CD4-positive, alpha-beta memory T cell (primary cell): ENCODE measurements around the gene PITX3. TPM values are rescaled to one million over a fixed set of nuclear protein-coding genes. Genes with fewer than 3 reads are reported as not detected.
"Not testable (repeated sequence)": the region's sequence is repeated elsewhere in the genome, so short reads cannot be mapped to it uniquely, and the experiment has no call there.

ENCODE experiments used
- CTCF ChIA-PET: fragments of 350-600 bp; sonication (Branson Sonifier 250); formaldehyde crosslinking; loops from one replicate; lab custom pipeline; 2021; ENCODE audit warnings: inconsistent platforms; ENCODE audit not compliant: partially characterized antibody; lab: Charles Lee
- POLR2A ChIA-PET: fragments of 350-600 bp; sonication (Branson Sonifier 250); formaldehyde crosslinking; loops from one replicate; lab custom pipeline; 2021; ENCODE audit not compliant: partially characterized antibody; lab: Charles Lee
- DNase-seq, 5 donors: peaks; one replicate each; pipeline versions ENCODE4 v3.0.0 to v3.0.0-alpha.2; 2020 to 2022; ENCODE audit warnings: mixed read lengths in 1 of 5
- H3K27ac ChIP-seq: one replicate; pipeline ENCODE4 v1.7.0; 2013; ENCODE audit warnings: low read depth, low read length
- H3K27me3 ChIP-seq: 2 replicates; pipeline ENCODE4 v1.7.0; 2013; ENCODE audit warnings: mild to moderate bottlenecking, low read length, moderate library complexity; ENCODE audit not compliant: insufficient read depth
- H3K36me3 ChIP-seq: 2 replicates; pipeline ENCODE4 v1.7.0; 2013; ENCODE audit warnings: mild to moderate bottlenecking, low read length, moderate library complexity; ENCODE audit not compliant: insufficient read depth
- H3K4me1 ChIP-seq: 2 replicates; pipeline ENCODE4 v1.7.0; 2013; ENCODE audit warnings: mild to moderate bottlenecking, low read length, moderate library complexity; ENCODE audit not compliant: insufficient read depth
- H3K4me3 ChIP-seq, 2 donors: one replicate each; pipeline ENCODE4 v1.7.0; 2013; ENCODE audit warnings: low read length in 2 of 2, mild to moderate bottlenecking in 1 of 2
- H3K9me3 ChIP-seq, 2 donors: one replicate each; pipeline ENCODE4 v1.7.0; 2013; ENCODE audit warnings: low read length in 2 of 2, control low read depth in 1 of 2; ENCODE audit not compliant: control insufficient read depth in 1 of 2
- H3K27ac Mint-ChIP-seq, 7 donors: one replicate each; pipeline ENCODE4 v1.8.0; 2020 to 2021; ENCODE audit warnings: mixed read lengths in 7 of 7, mild to moderate bottlenecking in 6 of 7, inconsistent platforms in 3 of 7, moderate library complexity in 3 of 7
- H3K27me3 Mint-ChIP-seq, 2 donors: one replicate each; pipeline ENCODE4 v1.8.0; 2020 to 2021; ENCODE audit warnings: mixed read lengths in 2 of 2
- H3K36me3 Mint-ChIP-seq, 2 donors: one replicate each; pipeline ENCODE4 v1.8.0; 2020 to 2021; ENCODE audit warnings: mixed read lengths in 2 of 2, inconsistent platforms in 1 of 2, mild to moderate bottlenecking in 1 of 2
- H3K4me1 Mint-ChIP-seq, 4 donors: one replicate each; pipeline ENCODE4 v1.8.0; 2020 to 2021; ENCODE audit warnings: mixed read lengths in 4 of 4, mild to moderate bottlenecking in 1 of 4
- H3K4me3 Mint-ChIP-seq, 8 donors: one replicate each; pipeline ENCODE4 v1.8.0; 2020 to 2021; ENCODE audit warnings: mixed read lengths in 8 of 8, mild to moderate bottlenecking in 7 of 8, moderate library complexity in 6 of 8, inconsistent platforms in 3 of 8
- H3K9me3 Mint-ChIP-seq, 8 donors: one replicate each; pipeline ENCODE4 v1.8.0; 2020 to 2021; ENCODE audit warnings: mixed read lengths in 8 of 8, mild to moderate bottlenecking in 5 of 8, inconsistent platforms in 3 of 8, moderate library complexity in 1 of 8
- intact Hi-C: fragments of 100-400 bp; cut with micrococcal nuclease; formaldehyde crosslinking; loops from one replicate; pipeline ENCODE4 v1.15.1; 2023
- polyA plus RNA-seq, 2 donors: library from polyadenylated mRNA; unstranded; fragments of 300-500 nt; fragmentation: Illumina TruSeq; gene quantifications; one replicate each; pipeline ENCODE4 v1.2.3, GENCODE V29; 2021
- total RNA-seq, 2 experiments: library from RNA; stranded (reverse); gene quantifications; one replicate each; pipeline ENCODE4 v1.2.3, GENCODE V29; 2021

Gene PITX3
- total and polyA plus RNA-seq, 4 experiments from 2014 or later, result not detected

DNA sequence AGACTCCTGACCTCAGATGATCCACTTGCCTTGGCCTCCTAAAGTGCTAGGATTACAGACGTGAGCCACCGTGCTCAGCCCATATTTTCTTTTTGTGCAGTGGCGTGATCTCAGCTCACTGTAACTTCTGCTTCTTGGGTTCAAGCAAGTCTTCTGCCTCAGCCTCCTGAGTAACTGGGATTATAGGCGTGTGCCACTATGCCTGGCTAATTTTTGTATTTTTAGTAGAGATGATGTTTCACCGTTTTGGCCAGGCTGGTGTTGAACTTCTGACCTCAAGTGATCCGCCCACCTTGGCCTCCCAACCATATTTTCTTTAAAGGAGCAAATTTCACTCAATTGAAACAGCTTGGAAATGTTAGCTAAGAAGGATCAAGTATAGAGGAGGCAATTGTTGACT lies 20.5 kb upstream of the PITX3 start:
- no peaks in the 10 kb centered on the region for H3K9me3 ChIP-seq
- POLR2A ChIA-PET, result interaction anchor here (1.0 kb wide), 1 partner anchor 12 kb away, joined by 3 read pairs; no protein-coding TSS in a partner anchor

GRCh38 chr10:102261196-102261595 lies 19.9 kb upstream of the PITX3 start:
- POLR2A ChIA-PET, result no interaction called here
- Mint-ChIP-seq H3K27ac (no peak overlapping the region), H3K27me3 (no peaks in the 10 kb centered on the region), H3K36me3 (peaks cover 49 to 52% of the 10 kb centered on the region in 2 donors), H3K9me3 (no peaks in the 10 kb centered on the region), H3K4me3 (no peak overlapping the region), H3K4me1 (peaks cover 13 to 33% (median 28%) of the 10 kb centered on the region in 4 donors)
- Histone ChIP-seq H3K27me3 (no peaks in the 10 kb centered on the region), H3K4me1 (no peaks in the 10 kb centered on the region), H3K27ac (no peak overlapping the region), H3K9me3 (no peaks in the 10 kb centered on the region), H3K36me3 (peaks cover 40% of the 10 kb centered on the region), H3K4me3 (no peak overlapping the region)
- DNase-seq, result no peak
- intact Hi-C loops, result no loop called here
- CTCF ChIA-PET, result interaction anchor here (1.8 to 3.6 kb wide), 2 partner anchors 10 to 29 kb away, joined by 4 to 8 read pairs; no protein-coding TSS in a partner anchor

More for the DNA sequence above, 20.5 kb upstream of the PITX3 start:
- Mint-ChIP-seq H3K36me3 (peaks cover 51 to 53% of the 10 kb centered on the region in 2 donors), H3K4me3 (no peak overlapping the region), H3K27ac (no peak overlapping the region), H3K27me3 (no peaks in the 10 kb centered on the region), H3K4me1 (peaks cover 15 to 39% (median 31%) of the 10 kb centered on the region in 4 donors), H3K9me3 (no peaks in the 10 kb centered on the region)
- Histone ChIP-seq H3K4me1 (no peaks in the 10 kb centered on the region), H3K4me3 (no peak overlapping the region), H3K27me3 (no peaks in the 10 kb centered on the region), H3K27ac (no peak overlapping the region), H3K36me3 (peaks cover 40% of the 10 kb centered on the region)
- DNase-seq, result no peak
- CTCF ChIA-PET, result interaction anchor here (1.8 to 3.6 kb wide), 2 partner anchors 9 to 30 kb away, joined by 4 to 8 read pairs; no protein-coding TSS in a partner anchor
- intact Hi-C loops, result no loop called here

- intact Hi-C loops, result no loop called here
- Mint-ChIP-seq H3K4me3 (no peak overlapping the region), H3K36me3 (peaks cover 15 to 27% of the 10 kb centered on the region in 2 donors), H3K4me1 (peaks cover 12 to 24% (median 13%) of the 10 kb centered on the region in 4 donors), H3K9me3 (no peaks in the 10 kb centered on the region), H3K27ac (peak overlapping the region in 1 of 7 donors; percentile 69), H3K27me3 (no peaks in the 10 kb centered on the region)
- POLR2A ChIA-PET, result interaction anchor here (1.0 kb wide), 1 partner anchor 10 kb away, joined by 3 read pairs; the partner anchor contains the start of gene GBF1
- DNase-seq, result no peak
- Histone ChIP-seq H3K36me3 (peaks cover 15% of the 10 kb centered on the region), H3K27ac (no peak overlapping the region), H3K27me3 (no peaks in the 10 kb centered on the region), H3K4me3 (no peak overlapping the region), H3K9me3 (no peaks in the 10 kb centered on the region), H3K4me1 (peaks cover 4% of the 10 kb centered on the region)
- CTCF ChIA-PET, result interaction anchor here (1.0 to 2.6 kb wide), 2 partner anchors 24 to 96 kb away, joined by 3 to 10 read pairs; no protein-coding TSS in a partner anchor
These were observed 14.1 kb upstream of the PITX3 start for GRCh38 chr10:102255404-102255803.

GRCh38 chr10:102254426-102254825 lies 13.1 kb upstream of the PITX3 start:
- H3K36me3 ChIP-seq, result peaks cover 8% of the 10 kb centered on the region
- Mint-ChIP-seq H3K27me3 (no peaks in the 10 kb centered on the region), H3K27ac (no peak overlapping the region), H3K36me3 (peaks cover 9 to 21% of the 10 kb centered on the region in 2 donors), H3K4me1 (peaks cover 12 to 24% (median 13%) of the 10 kb centered on the region in 4 donors), H3K4me3 (no peak overlapping the region), H3K9me3 (no peaks in the 10 kb centered on the region)
- no peak for DNase-seq
- no peak overlapping the region for H3K27ac ChIP-seq
- no peak overlapping the region for H3K4me3 ChIP-seq
- no peaks in the 10 kb centered on the region for H3K27me3 ChIP-seq
- peaks cover 9% of the 10 kb centered on the region for H3K4me1 ChIP-seq
- CTCF ChIA-PET, result interaction anchor here (2.6 to 3.1 kb wide), 2 partner anchors 24 to 97 kb away, joined by 10 to 22 read pairs; no protein-coding TSS in a partner anchor
- intact Hi-C loops, result no loop called here
- no peaks in the 10 kb centered on the region for H3K9me3 ChIP-seq
- POLR2A ChIA-PET, result interaction anchor here (1.0 kb wide), 1 partner anchor 9 kb away, joined by 3 read pairs; the partner anchor contains the start of gene GBF1

DNA sequence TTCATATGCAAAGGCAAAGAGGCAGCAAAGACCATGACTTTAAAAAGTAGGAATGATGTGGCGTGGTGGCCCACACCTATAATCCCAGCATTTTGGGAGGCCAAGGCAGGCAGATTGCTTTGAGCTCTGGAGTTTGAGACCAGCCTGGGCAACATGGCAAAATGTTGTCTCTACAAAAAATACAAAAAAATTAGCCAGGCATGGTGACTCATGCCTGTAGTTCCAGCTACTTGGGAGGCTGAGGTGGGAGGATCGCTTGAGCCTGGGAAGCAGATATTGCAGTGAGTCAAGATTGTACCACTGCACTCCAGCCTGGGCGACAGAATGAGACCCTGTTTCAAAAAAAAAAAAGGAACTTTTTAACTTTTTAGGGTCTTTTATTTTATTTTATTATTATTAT lies 11.2 kb upstream of the PITX3 start:
- H3K9me3 Mint-ChIP-seq, H3K27me3 Mint-ChIP-seq, DNase-seq, H3K4me3 ChIP-seq, H3K27me3 ChIP-seq, H3K9me3 ChIP-seq, H3K27ac ChIP-seq, H3K36me3 ChIP-seq, intact Hi-C loops, H3K4me3 Mint-ChIP-seq, POLR2A ChIA-PET: not testable (repeated sequence)
- Mint-ChIP-seq H3K4me1 (peaks cover 19 to 42% (median 26%) of the 10 kb centered on the region in 4 donors), H3K27ac (peak overlapping the region in 1 of 7 donors; percentile 53), H3K36me3 (peaks cover 10 to 18% of the 10 kb centered on the region in 2 donors)
- peaks cover 26% of the 10 kb centered on the region for H3K4me1 ChIP-seq
- CTCF ChIA-PET, result interaction anchor here (0.8 to 3.1 kb wide), 4 partner anchors 22 to 329 kb away, joined by 3 to 22 read pairs (median 6); no protein-coding TSS in a partner anchor

- Mint-ChIP-seq H3K4me1 (peaks cover 26 to 50% (median 44%) of the 10 kb centered on the region in 4 donors), H3K27me3 (peaks cover 0 to 6% of the 10 kb centered on the region in 2 donors), H3K4me3 (peak overlapping the region; percentile 46 to 99 (median 72)), H3K9me3 (no peaks in the 10 kb centered on the region), H3K36me3 (peaks cover 7 to 13% of the 10 kb centered on the region in 2 donors), H3K27ac (peak overlapping the region in 3 of 7 donors; percentile 5 to 45 (median 19))
- DNase-seq, result no peak
- ChIA-PET POLR2A (interaction anchor here (0.8 to 4.1 kb wide), 2 partner anchors 9 to 17 kb away, joined by 3 to 22 read pairs; no protein-coding TSS in a partner anchor), CTCF (interaction anchor here (1.0 to 3.8 kb wide), 7 partner anchors 10 to 336 kb away, joined by 3 to 46 read pairs (median 4); no protein-coding TSS in a partner anchor)
- H3K9me3 ChIP-seq, result no peaks in the 10 kb centered on the region
- peaks cover 7% of the 10 kb centered on the region for H3K36me3 ChIP-seq
- intact Hi-C loops, result no loop called here
- H3K4me1 ChIP-seq, result peaks cover 45% of the 10 kb centered on the region
- no peaks in the 10 kb centered on the region for H3K27me3 ChIP-seq
- H3K4me3 ChIP-seq, result no peak overlapping the region
- H3K27ac ChIP-seq, result no peak overlapping the region
These were observed 6.4 kb upstream of the PITX3 start for GRCh38 chr10:102247734-102248133.

- Histone ChIP-seq H3K4me3 (peak overlapping the region; percentile 51 to 94), H3K27me3 (peaks cover 1% of the 10 kb centered on the region), H3K36me3 (peaks cover 7% of the 10 kb centered on the region), H3K27ac (peak overlapping the region; percentile 96), H3K4me1 (peaks cover 56% of the 10 kb centered on the region), H3K9me3 (no peaks in the 10 kb centered on the region)
- Mint-ChIP-seq H3K4me1 (peaks cover 35 to 59% (median 50%) of the 10 kb centered on the region in 4 donors), H3K27ac (peak overlapping the region; percentile 73 to 98 (median 97)), H3K9me3 (no peaks in the 10 kb centered on the region), H3K27me3 (peaks cover 3 to 13% of the 10 kb centered on the region in 2 donors), H3K4me3 (peak overlapping the region; percentile 84 to 99 (median 98)), H3K36me3 (peaks cover 7 to 13% of the 10 kb centered on the region in 2 donors)
- intact Hi-C loops, result no loop called here
- no peak for DNase-seq
- CTCF ChIA-PET, result interaction anchor here (1.2 to 3.6 kb wide), 5 partner anchors 9 to 105 kb away, joined by 3 to 31 read pairs (median 3); no protein-coding TSS in a partner anchor
- POLR2A ChIA-PET, result interaction anchor here (1.4 to 2.4 kb wide), 5 partner anchors 16 to 1214 kb away, joined by 3 to 14 read pairs (median 6); partner anchors contain the start of gene ELOVL3
These were observed 4.9 kb upstream of the PITX3 start for GRCh38 chr10:102246261-102246660.
